ENCODE data around the gene HSPA13. TPM values are rescaled to one million over a fixed set of nuclear protein-coding genes. Genes with fewer than 3 reads are reported as not detected.

HSPA13 gene
- polyA plus RNA-seq = 26.6 TPM
- long read RNA-seq, donor 1, partial matches to known transcripts = 0 of 2 reads
- long read RNA-seq, donor 1, other reads (novel, unspliced or antisense) = 0 of 2 reads
- long read RNA-seq, donor 2, partial matches to known transcripts = 0 of 1 reads
- long read RNA-seq, donor 2, other reads (novel, unspliced or antisense) = 0 of 1 reads
- long read RNA-seq, donor 3, transcript HSPA13-201 (5 exons, 3,986 nt) = major isoform, 7 of 7 reads
- long read RNA-seq, donor 3, partial matches to known transcripts = 0 of 7 reads
- long read RNA-seq, donor 3, other reads (novel, unspliced or antisense) = 0 of 7 reads
- long read RNA-seq, donor 4 = 0 reads
- long read RNA-seq, donor 5, transcript HSPA13-201 (5 exons, 3,986 nt) = major isoform, 5 of 5 reads
- long read RNA-seq, donor 5, partial matches to known transcripts = 0 of 5 reads
- long read RNA-seq, donor 5, other reads (novel, unspliced or antisense) = 0 of 5 reads
- long read RNA-seq, donor 6, partial matches to known transcripts = 0 of 2 reads
- long read RNA-seq, donor 6, other reads (novel, unspliced or antisense) = 0 of 2 reads
- long read RNA-seq, donor 7, transcript HSPA13-201 (5 exons, 3,986 nt) = major isoform, 6 of 6 reads
- long read RNA-seq, donor 7, partial matches to known transcripts = 0 of 6 reads
- long read RNA-seq, donor 7, other reads (novel, unspliced or antisense) = 0 of 6 reads
- long read RNA-seq, donor 8, transcript HSPA13-201 (5 exons, 3,986 nt) = major isoform, 11 of 11 reads
- long read RNA-seq, donor 8, partial matches to known transcripts = 0 of 11 reads
- long read RNA-seq, donor 8, other reads (novel, unspliced or antisense) = 0 of 11 reads
- long read RNA-seq, donor 9, partial matches to known transcripts = 0 of 4 reads
- long read RNA-seq, donor 9, other reads (novel, unspliced or antisense) = 0 of 4 reads
- long read RNA-seq, donor 10, transcript HSPA13-201 (5 exons, 3,986 nt) = major isoform, 7 of 7 reads
- long read RNA-seq, donor 10, partial matches to known transcripts = 0 of 7 reads
- long read RNA-seq, donor 10, other reads (novel, unspliced or antisense) = 0 of 7 reads
- long read RNA-seq, donor 11, partial matches to known transcripts = 0 of 2 reads
- long read RNA-seq, donor 11, other reads (novel, unspliced or antisense) = 0 of 2 reads

DNA sequence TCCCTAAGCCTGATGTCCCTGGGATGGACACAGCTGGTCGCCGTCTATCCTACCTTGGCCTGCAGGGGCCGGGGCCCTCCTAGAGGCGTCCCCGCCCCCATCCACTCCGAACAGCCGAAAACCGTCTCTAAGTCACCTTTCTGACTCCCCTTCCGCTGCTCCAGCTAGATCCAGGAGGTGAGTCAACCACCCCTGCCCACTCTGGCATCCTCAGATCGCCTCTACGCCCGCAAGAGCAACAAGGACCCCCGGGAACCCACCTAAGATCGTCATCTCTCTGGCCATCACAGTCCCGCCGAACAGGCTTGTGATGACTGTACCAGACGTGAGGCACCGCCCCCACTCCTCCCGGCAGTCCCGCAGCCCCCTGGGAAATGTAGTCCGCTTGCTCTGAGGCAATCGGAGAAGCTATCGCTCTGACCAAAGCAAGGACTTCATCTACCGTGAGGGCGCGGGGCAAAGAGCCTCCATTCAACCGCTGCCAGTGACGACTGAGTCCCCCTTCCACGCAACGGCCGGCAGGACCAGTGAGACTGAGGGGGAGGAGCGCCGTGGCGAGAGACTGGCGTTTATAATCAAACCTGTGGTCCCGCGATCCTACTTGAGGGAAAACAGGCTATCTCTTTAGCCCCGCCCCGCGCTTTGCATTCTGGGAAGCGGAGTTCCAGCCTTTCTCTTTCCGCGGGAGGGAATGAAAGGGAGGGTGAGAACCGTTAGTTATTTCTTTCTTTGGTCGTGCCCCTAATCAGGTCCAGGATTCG lies at the start of gene HSPA13:
Gene HSPA13, minus strand, starts transcription at position 312 of the 761 bp plus-strand sequence. Its CDS starts 27 bp downstream, at position 285.
- no CpG with 5 or more reads among the region's 46 CpGs for WGBS (ENCODE audit: insufficient coverage, low lambda C conversion rate)
- Histone ChIP-seq H3K27me3 (ENCODE audit: control insufficient read depth, insufficient read depth, low read length) (no peaks in the 10 kb centered on the region), H3K36me3 (ENCODE audit: control insufficient read depth, insufficient read depth, low read length) (peaks cover 2% of the 10 kb centered on the region), H3K4me1 (ENCODE audit: control insufficient read depth, insufficient read depth, low read length) (peaks cover 4% of the 10 kb centered on the region), H3K9me3 (ENCODE audit: control insufficient read depth, low read depth, low read length) (no peaks in the 10 kb centered on the region), H3K27ac (ENCODE audit: low read length) (peak within 1 kb of the TSS; percentile 73), H3K4me3 (ENCODE audit: low read length) (peak within 1 kb of the TSS; percentile 84)
- peak; percentile 100 for DNase-seq

- H3K27me3 ChIP-seq (ENCODE audit: control insufficient read depth, insufficient read depth, low read length) = no peaks in the 10 kb centered on the region
- no peak overlapping the region for H3K27ac ChIP-seq (ENCODE audit: low read length)
- peaks cover 10% of the 10 kb centered on the region for H3K9me3 ChIP-seq (ENCODE audit: control insufficient read depth, low read depth, low read length)
- DNase-seq = no peak
- WGBS (ENCODE audit: insufficient coverage, low lambda C conversion rate) = 92% methylated on average over 2 of the region's 2 CpGs
- no peak overlapping the region for H3K4me3 ChIP-seq (ENCODE audit: low read length)
- H3K4me1 ChIP-seq (ENCODE audit: control insufficient read depth, insufficient read depth, low read length) = no peaks in the 10 kb centered on the region
- H3K36me3 ChIP-seq (ENCODE audit: control insufficient read depth, insufficient read depth, low read length) = no peaks in the 10 kb centered on the region
Observed at GRCh38 chr21:14418920-14419319, 36.0 kb upstream of the HSPA13 start.

GRCh38 chr21:14414932-14415508 lies 32.1 kb upstream of the HSPA13 start:
- no peaks in the 10 kb centered on the region for H3K27me3 ChIP-seq (ENCODE audit: control insufficient read depth, insufficient read depth, low read length)
- H3K4me3 ChIP-seq (ENCODE audit: low read length) = no peak overlapping the region
- H3K4me1 ChIP-seq (ENCODE audit: control insufficient read depth, insufficient read depth, low read length) = no peaks in the 10 kb centered on the region
- DNase-seq = no peak
- peaks cover 10% of the 10 kb centered on the region for H3K9me3 ChIP-seq (ENCODE audit: control insufficient read depth, low read depth, low read length)
- WGBS (ENCODE audit: insufficient coverage, low lambda C conversion rate) = no CpG with 5 or more reads among the region's 2 CpGs
- no peak overlapping the region for H3K27ac ChIP-seq (ENCODE audit: low read length)
- no peaks in the 10 kb centered on the region for H3K36me3 ChIP-seq (ENCODE audit: control insufficient read depth, insufficient read depth, low read length)

DNA sequence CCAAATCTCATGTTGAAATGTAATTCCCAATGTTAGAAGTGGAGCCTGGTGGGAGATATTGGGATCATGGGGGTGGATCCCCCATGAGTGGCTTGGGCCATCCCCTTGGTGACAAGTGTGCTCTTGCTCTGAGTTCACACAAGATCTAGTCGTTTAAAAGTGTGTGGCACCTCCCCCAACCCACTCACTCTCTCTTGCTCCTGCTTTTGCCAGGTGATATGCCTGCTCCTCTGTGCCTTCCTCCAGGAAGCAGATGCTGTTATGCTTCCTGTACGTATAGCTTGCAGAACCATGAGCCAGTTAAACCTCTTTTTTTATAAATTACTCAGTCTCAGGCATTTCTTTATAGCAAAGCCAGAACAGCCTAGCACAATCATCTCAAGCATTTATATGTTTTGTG lies 23.0 kb upstream of the HSPA13 start:
- no CpG with 5 or more reads among the region's 2 CpGs for WGBS (ENCODE audit: insufficient coverage, low lambda C conversion rate)
- Histone ChIP-seq H3K9me3 (ENCODE audit: control insufficient read depth, low read depth, low read length) (no peaks in the 10 kb centered on the region), H3K27ac (ENCODE audit: low read length) (no peak overlapping the region), H3K4me1 (ENCODE audit: control insufficient read depth, insufficient read depth, low read length) (no peaks in the 10 kb centered on the region), H3K27me3 (ENCODE audit: control insufficient read depth, insufficient read depth, low read length) (no peaks in the 10 kb centered on the region), H3K36me3 (ENCODE audit: control insufficient read depth, insufficient read depth, low read length) (no peaks in the 10 kb centered on the region), H3K4me3 (ENCODE audit: low read length) (no peak overlapping the region)
- no peak for DNase-seq

GRCh38 chr21:14405225-14405624 lies 22.3 kb upstream of the HSPA13 start:
- Histone ChIP-seq H3K9me3 (ENCODE audit: control insufficient read depth, low read depth, low read length) (no peaks in the 10 kb centered on the region), H3K4me3 (ENCODE audit: low read length) (no peak overlapping the region), H3K27ac (ENCODE audit: low read length) (no peak overlapping the region), H3K4me1 (ENCODE audit: control insufficient read depth, insufficient read depth, low read length) (no peaks in the 10 kb centered on the region), H3K27me3 (ENCODE audit: control insufficient read depth, insufficient read depth, low read length) (no peaks in the 10 kb centered on the region), H3K36me3 (ENCODE audit: control insufficient read depth, insufficient read depth, low read length) (no peaks in the 10 kb centered on the region)
- no CpG with 5 or more reads among the region's 1 CpG for WGBS (ENCODE audit: insufficient coverage, low lambda C conversion rate)
- DNase-seq = no peak

GRCh38 chr21:14403681-14404318 lies 20.9 kb upstream of the HSPA13 start:
- peak; percentile 12 to 14 for DNase-seq
- Histone ChIP-seq H3K4me3 (ENCODE audit: low read length) (no peak overlapping the region), H3K4me1 (ENCODE audit: control insufficient read depth, insufficient read depth, low read length) (no peaks in the 10 kb centered on the region), H3K27ac (ENCODE audit: low read length) (no peak overlapping the region), H3K27me3 (ENCODE audit: control insufficient read depth, insufficient read depth, low read length) (no peaks in the 10 kb centered on the region), H3K36me3 (ENCODE audit: control insufficient read depth, insufficient read depth, low read length) (no peaks in the 10 kb centered on the region), H3K9me3 (ENCODE audit: control insufficient read depth, low read depth, low read length) (no peaks in the 10 kb centered on the region)
- WGBS (ENCODE audit: insufficient coverage, low lambda C conversion rate) = no CpG with 5 or more reads among the region's 1 CpG

DNA sequence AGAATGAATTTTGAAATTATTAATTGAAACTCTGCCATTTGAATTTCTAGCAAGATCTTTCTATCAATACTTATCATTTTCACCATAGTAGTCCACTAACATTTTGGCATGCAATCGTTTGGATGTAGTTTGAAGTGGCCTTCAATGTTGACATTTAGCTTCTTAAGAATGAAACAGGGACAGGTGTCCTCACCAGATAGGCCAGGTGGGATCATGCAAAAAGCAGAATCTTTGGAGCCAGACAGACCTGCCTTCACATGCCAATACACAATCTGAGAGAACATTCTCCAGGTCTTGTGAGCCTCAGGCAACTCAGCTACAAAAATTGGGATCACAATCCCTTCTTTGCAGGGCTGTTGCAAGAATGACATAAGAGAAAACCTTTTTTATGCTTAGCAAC lies 18.3 kb upstream of the HSPA13 start:
- no peak overlapping the region for H3K4me3 ChIP-seq (ENCODE audit: low read length)
- no peaks in the 10 kb centered on the region for H3K27me3 ChIP-seq (ENCODE audit: control insufficient read depth, insufficient read depth, low read length)
- no peak for DNase-seq
- no peaks in the 10 kb centered on the region for H3K36me3 ChIP-seq (ENCODE audit: control insufficient read depth, insufficient read depth, low read length)
- no peaks in the 10 kb centered on the region for H3K9me3 ChIP-seq (ENCODE audit: control insufficient read depth, low read depth, low read length)
- no peak overlapping the region for H3K27ac ChIP-seq (ENCODE audit: low read length)
- no CpG with 5 or more reads among the region's 1 CpG for WGBS (ENCODE audit: insufficient coverage, low lambda C conversion rate)
- H3K4me1 ChIP-seq (ENCODE audit: control insufficient read depth, insufficient read depth, low read length) = no peaks in the 10 kb centered on the region

GRCh38 chr21:14388282-14388681 lies 5.3 kb upstream of the HSPA13 start:
- no peaks in the 10 kb centered on the region for H3K36me3 ChIP-seq (ENCODE audit: control insufficient read depth, insufficient read depth, low read length)
- H3K27me3 ChIP-seq (ENCODE audit: control insufficient read depth, insufficient read depth, low read length) = no peaks in the 10 kb centered on the region
- H3K27ac ChIP-seq (ENCODE audit: low read length) = no peak overlapping the region
- H3K9me3 ChIP-seq (ENCODE audit: control insufficient read depth, low read depth, low read length) = no peaks in the 10 kb centered on the region
- H3K4me3 ChIP-seq (ENCODE audit: low read length) = no peak overlapping the region
- no peak for DNase-seq
- 80% methylated on average over 1 of the region's 2 CpGs for WGBS (ENCODE audit: insufficient coverage, low lambda C conversion rate)
- no peaks in the 10 kb centered on the region for H3K4me1 ChIP-seq (ENCODE audit: control insufficient read depth, insufficient read depth, low read length)

GRCh38 chr21:14384453-14384852 lies 1.5 kb upstream of the HSPA13 start:
- no peaks in the 10 kb centered on the region for H3K27me3 ChIP-seq (ENCODE audit: control insufficient read depth, insufficient read depth, low read length)
- no peak for DNase-seq
- H3K4me1 ChIP-seq (ENCODE audit: control insufficient read depth, insufficient read depth, low read length) = peaks cover 4% of the 10 kb centered on the region
- H3K4me3 ChIP-seq (ENCODE audit: low read length) = no peak overlapping the region
- H3K36me3 ChIP-seq (ENCODE audit: control insufficient read depth, insufficient read depth, low read length) = no peaks in the 10 kb centered on the region
- H3K9me3 ChIP-seq (ENCODE audit: control insufficient read depth, low read depth, low read length) = no peaks in the 10 kb centered on the region
- WGBS (ENCODE audit: insufficient coverage, low lambda C conversion rate) = no CpG with 5 or more reads among the region's 2 CpGs
- no peak overlapping the region for H3K27ac ChIP-seq (ENCODE audit: low read length)

Data from large intestine (tissue), 12 donors.